HG03108 (cell line): Measurements from ENCODE around the gene PPME1.

Source experiments
- ATAC-seq: cut with Tn5 transposase; IDR thresholded peaks from one replicate; pipeline ENCODE4 v1.9.1; 2021; ENCODE audit warnings: moderate library complexity; ENCODE audit not compliant: unreplicated experiment

Gene PPME1

GRCh38 chr11:74225565-74225964 is 54.5 kb downstream of the PPME1 start:
- no peak for ATAC-seq

- ATAC-seq, result no peak
These were observed 55.8 kb downstream of the PPME1 start for GRCh38 chr11:74226907-74227306.

GRCh38 chr11:74232311-74232950 is 61.3 kb downstream of the PPME1 start:
- ATAC-seq, result no peak

- no peak for ATAC-seq
These were observed 62.6 kb downstream of the PPME1 start for GRCh38 chr11:74233683-74234082.

- no peak for ATAC-seq
These were observed 64.0 kb downstream of the PPME1 start for GRCh38 chr11:74235121-74235520.

GRCh38 chr11:74237541-74237940 is 66.5 kb downstream of the PPME1 start:
- ATAC-seq, result no peak

- no peak for ATAC-seq
These were observed 67.2 kb downstream of the PPME1 start for GRCh38 chr11:74238243-74238642.

GRCh38 chr11:74248469-74248868 is 77.4 kb downstream of the PPME1 start:
- no peak for ATAC-seq

- no peak for ATAC-seq
These were observed 78.4 kb downstream of the PPME1 start for GRCh38 chr11:74249496-74249895.

- ATAC-seq, result no peak
These were observed 82.3 kb downstream of the PPME1 start for GRCh38 chr11:74253361-74253760.

GRCh38 chr11:74255741-74256375 is 84.8 kb downstream of the PPME1 start:
- no peak for ATAC-seq

GRCh38 chr11:74256378-74257133 is 85.5 kb downstream of the PPME1 start:
- no peak for ATAC-seq

GRCh38 chr11:74257959-74258553 is 87.0 kb downstream of the PPME1 start:
- ATAC-seq, result no peak

- no peak for ATAC-seq
These were observed 91.6 kb downstream of the PPME1 start for GRCh38 chr11:74262725-74263124.

GRCh38 chr11:74265256-74265655 is 94.2 kb downstream of the PPME1 start:
- no peak for ATAC-seq

- ATAC-seq, result no peak
These were observed 95.9 kb downstream of the PPME1 start for GRCh38 chr11:74267014-74267413.

GRCh38 chr11:74268456-74268855 is 97.4 kb downstream of the PPME1 start:
- ATAC-seq, result no peak

- no peak for ATAC-seq
These were observed 98.2 kb downstream of the PPME1 start for GRCh38 chr11:74269161-74269811.

GRCh38 chr11:74272276-74272675 is 101.2 kb downstream of the PPME1 start:
- ATAC-seq, result no peak

GRCh38 chr11:74276581-74276980 is 105.5 kb downstream of the PPME1 start:
- ATAC-seq, result no peak

- no peak for ATAC-seq
These were observed 107.0 kb downstream of the PPME1 start for GRCh38 chr11:74278103-74278502.
